Fibroblast of villous mesenchyme (primary cell): ENCODE results near the gene LPCAT1. TPM values are rescaled to one million over a fixed set of nuclear protein-coding genes. Genes with fewer than 3 reads are reported as not detected.

Source experiments
- DNase-seq: peaks from one replicate; pipeline ENCODE4 v3.0.0-alpha.2; 2010; ENCODE audit warnings: low read depth
- H3K4me3 ChIP-seq: 2 replicates; pipeline ENCODE4 v1.5.1; 2011; ENCODE audit warnings: low read depth, mild to moderate bottlenecking, low read length
- CTCF ChIP-seq: IDR thresholded peaks from 2 replicates; pipeline ENCODE4 v1.5.1; 2012; ENCODE audit warnings: low read depth, mild to moderate bottlenecking, low read length; ENCODE audit not compliant: insufficient read depth
- total RNA-seq: library from RNA; depleted of rRNA; stranded (reverse); fragments of >200 nt; gene quantifications from 2 replicates; pipeline ENCODE4 v1.2.3, GENCODE V29; 2012

LPCAT1 gene
- total RNA-seq, 1 donor = 57.4 TPM

GRCh38 chr5:1558944-1559343 lies 35.2 kb upstream of the LPCAT1 start:
- no peak for TF ChIP-seq CTCF
- no peak overlapping the region for H3K4me3 ChIP-seq
- no peak for DNase-seq

- TF ChIP-seq CTCF = no peak
- H3K4me3 ChIP-seq = no peak overlapping the region
- no peak for DNase-seq
These were observed 33.5 kb upstream of the LPCAT1 start for GRCh38 chr5:1557114-1557873.

GRCh38 chr5:1555808-1556731 lies 32.3 kb upstream of the LPCAT1 start:
- no peak overlapping the region for H3K4me3 ChIP-seq
- DNase-seq = no peak
- no peak for TF ChIP-seq CTCF

GRCh38 chr5:1555011-1555807 lies 31.4 kb upstream of the LPCAT1 start:
- H3K4me3 ChIP-seq = no peak overlapping the region
- peak; percentile 87 for DNase-seq
- TF ChIP-seq CTCF = no peak

- DNase-seq = no peak
- no peak for TF ChIP-seq CTCF
- no peak overlapping the region for H3K4me3 ChIP-seq
These were observed 30.7 kb upstream of the LPCAT1 start for GRCh38 chr5:1554410-1554967.

GRCh38 chr5:1553539-1554409 lies 30.0 kb upstream of the LPCAT1 start:
- no peak overlapping the region for H3K4me3 ChIP-seq
- DNase-seq = no peak
- TF ChIP-seq CTCF = no peak
